Cardiac muscle cell (in vitro differentiated cells and primary cell): ENCODE data around the gene EFCAB6. TPM values are rescaled to one million over a fixed set of nuclear protein-coding genes. Genes with fewer than 3 reads are reported as not detected.

ENCODE experiments used
- DNase-seq, 2 donors: peaks; one replicate each; pipeline versions ENCODE4 v3.0.0 to v3.0.0-alpha.2; 2010 to 2017; ENCODE audit warnings: low read depth in 1 of 2, low spot score in 1 of 2
- H3K27ac ChIP-seq: fragments of 200-600 bp; sonication (generic); 2 replicates; pipeline ENCODE4 v1.5.1; 2016
- H3K27me3 ChIP-seq: fragments of 200-600 bp; sonication (generic); 2 replicates; pipeline ENCODE4 v1.6.0; 2016; ENCODE audit warnings: control low read depth
- H3K36me3 ChIP-seq: fragments of 200-600 bp; sonication (generic); 2 replicates; pipeline ENCODE4 v1.5.1; 2016; ENCODE audit warnings: control low read depth
- H3K4me1 ChIP-seq: fragments of 200-600 bp; sonication (generic); 2 replicates; pipeline ENCODE4 v1.8.1; 2017; ENCODE audit warnings: low read depth, mild to moderate bottlenecking, mixed run types
- H3K4me3 ChIP-seq: fragments of 200-600 bp; sonication (generic); 2 replicates; pipeline ENCODE4 v1.5.1; 2016; ENCODE audit warnings: mild to moderate bottlenecking
- H3K9me3 ChIP-seq: fragments of 200-600 bp; sonication (generic); 2 replicates; pipeline ENCODE4 v1.5.1; 2017; ENCODE audit warnings: low read depth, mild to moderate bottlenecking, control low read depth
- polyA plus RNA-seq: library from polyadenylated mRNA; unstranded; fragments of >200 nt; fragmentation: Nextera tagmentation; extraction: Ambion mirVana; gene quantifications from 2 replicates; pipeline ENCODE4 v1.2.1, GENCODE V29; 2016
- total RNA-seq: library from RNA; depleted of rRNA; stranded (reverse); fragments of >200 nt; gene quantifications from 2 replicates; pipeline ENCODE4 v1.2.3, GENCODE V29; 2016
- TF ChIP-seq, protein P1 (sequence below): IDR thresholded peaks from 2 replicates; pipeline ENCODE4 v1.5.1; 2012; ENCODE audit warnings: low read depth, mild to moderate bottlenecking, low read length

Gene EFCAB6
- total and polyA plus RNA-seq, 2 experiments from 2014 or later = 1.5 to 3.8 TPM

- Histone ChIP-seq H3K27me3 (no peaks in the 10 kb centered on the region), H3K36me3 (no peaks in the 10 kb centered on the region), H3K9me3 (no peaks in the 10 kb centered on the region), H3K4me1 (no peaks in the 10 kb centered on the region), H3K27ac (no peak overlapping the region), H3K4me3 (no peak overlapping the region)
- no peak for DNase-seq
- TF ChIP-seq, protein P1, sequence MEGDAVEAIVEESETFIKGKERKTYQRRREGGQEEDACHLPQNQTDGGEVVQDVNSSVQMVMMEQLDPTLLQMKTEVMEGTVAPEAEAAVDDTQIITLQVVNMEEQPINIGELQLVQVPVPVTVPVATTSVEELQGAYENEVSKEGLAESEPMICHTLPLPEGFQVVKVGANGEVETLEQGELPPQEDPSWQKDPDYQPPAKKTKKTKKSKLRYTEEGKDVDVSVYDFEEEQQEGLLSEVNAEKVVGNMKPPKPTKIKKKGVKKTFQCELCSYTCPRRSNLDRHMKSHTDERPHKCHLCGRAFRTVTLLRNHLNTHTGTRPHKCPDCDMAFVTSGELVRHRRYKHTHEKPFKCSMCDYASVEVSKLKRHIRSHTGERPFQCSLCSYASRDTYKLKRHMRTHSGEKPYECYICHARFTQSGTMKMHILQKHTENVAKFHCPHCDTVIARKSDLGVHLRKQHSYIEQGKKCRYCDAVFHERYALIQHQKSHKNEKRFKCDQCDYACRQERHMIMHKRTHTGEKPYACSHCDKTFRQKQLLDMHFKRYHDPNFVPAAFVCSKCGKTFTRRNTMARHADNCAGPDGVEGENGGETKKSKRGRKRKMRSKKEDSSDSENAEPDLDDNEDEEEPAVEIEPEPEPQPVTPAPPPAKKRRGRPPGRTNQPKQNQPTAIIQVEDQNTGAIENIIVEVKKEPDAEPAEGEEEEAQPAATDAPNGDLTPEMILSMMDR = no peak
Measured at GRCh38 chr22:43504068-43504467, 308.0 kb downstream of the EFCAB6 start.

- no peaks in the 10 kb centered on the region for H3K36me3 ChIP-seq
- no peak overlapping the region for H3K27ac ChIP-seq
- no peak for DNase-seq
- TF ChIP-seq, protein P1 = no peak
- H3K27me3 ChIP-seq = no peaks in the 10 kb centered on the region
- no peaks in the 10 kb centered on the region for H3K9me3 ChIP-seq
- no peaks in the 10 kb centered on the region for H3K4me1 ChIP-seq
- H3K4me3 ChIP-seq = no peak overlapping the region
Measured at GRCh38 chr22:43502306-43502874, 309.7 kb downstream of the EFCAB6 start.

GRCh38 chr22:43501878-43502277 is 310.2 kb downstream of the EFCAB6 start:
- no peak overlapping the region for H3K4me3 ChIP-seq
- no peaks in the 10 kb centered on the region for H3K27me3 ChIP-seq
- H3K36me3 ChIP-seq = no peaks in the 10 kb centered on the region
- TF ChIP-seq, protein P1 = no peak
- no peak for DNase-seq
- H3K4me1 ChIP-seq = no peaks in the 10 kb centered on the region
- no peaks in the 10 kb centered on the region for H3K9me3 ChIP-seq
- no peak overlapping the region for H3K27ac ChIP-seq

GRCh38 chr22:43500792-43501785 is 311.0 kb downstream of the EFCAB6 start:
- no peak for DNase-seq
- H3K4me1 ChIP-seq = no peaks in the 10 kb centered on the region
- H3K27me3 ChIP-seq = no peaks in the 10 kb centered on the region
- H3K4me3 ChIP-seq = no peak overlapping the region
- TF ChIP-seq, protein P1 = no peak
- H3K36me3 ChIP-seq = no peaks in the 10 kb centered on the region
- H3K9me3 ChIP-seq = no peaks in the 10 kb centered on the region
- no peak overlapping the region for H3K27ac ChIP-seq

DNA sequence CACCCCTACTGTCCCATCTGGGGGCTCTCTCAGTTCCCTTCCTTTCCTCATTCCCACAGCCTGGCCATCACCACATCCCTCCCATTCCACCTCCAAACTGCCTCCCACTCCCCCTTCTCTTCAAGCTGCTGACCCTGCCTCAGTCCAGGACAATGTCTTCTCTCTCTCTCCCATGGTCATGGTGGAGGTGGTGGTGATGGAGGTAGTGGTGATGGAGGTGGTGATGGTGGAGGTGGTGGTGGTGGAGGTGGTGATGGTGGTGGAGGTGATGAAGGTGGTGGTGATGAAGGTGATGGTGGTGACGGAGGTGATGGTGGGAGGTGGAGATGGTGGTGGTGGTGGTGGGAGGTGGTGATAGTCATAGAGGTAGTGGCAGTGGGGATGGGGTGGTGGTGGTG is 313.2 kb downstream of the EFCAB6 start:
- no peak overlapping the region for H3K4me3 ChIP-seq

More for the DNA sequence above, 313.2 kb downstream of the EFCAB6 start:
- no peaks in the 10 kb centered on the region for H3K9me3 ChIP-seq
- no peaks in the 10 kb centered on the region for H3K4me1 ChIP-seq
- no peaks in the 10 kb centered on the region for H3K27me3 ChIP-seq
- no peak for DNase-seq
- TF ChIP-seq, protein P1 = no peak
- no peak overlapping the region for H3K27ac ChIP-seq
- no peaks in the 10 kb centered on the region for H3K36me3 ChIP-seq
